Head of caudate nucleus (tissue), 42 donors: ENCODE measurements around the gene MED9.
A peak's percentile ranks its signal among the peaks of the same experiment; 100 is the strongest.

Experiments used
- DNase-seq, 42 donors: peaks; one replicate each; pipeline versions ENCODE4 v3.0.0 to v3.0.0-alpha.2; 2020 to 2021; ENCODE audit warnings: mixed read lengths in 7 of 42
- intact Hi-C: fragments of 100-400 bp; cut with DNase I; formaldehyde crosslinking; loops from one replicate; pipeline ENCODE4 v1.15.0; 2022

Gene MED9

GRCh38 chr17:17510456-17511292 is 33.9 kb downstream of the MED9 start:
- intact Hi-C loops = no loop called here
- no peak for DNase-seq

DNA sequence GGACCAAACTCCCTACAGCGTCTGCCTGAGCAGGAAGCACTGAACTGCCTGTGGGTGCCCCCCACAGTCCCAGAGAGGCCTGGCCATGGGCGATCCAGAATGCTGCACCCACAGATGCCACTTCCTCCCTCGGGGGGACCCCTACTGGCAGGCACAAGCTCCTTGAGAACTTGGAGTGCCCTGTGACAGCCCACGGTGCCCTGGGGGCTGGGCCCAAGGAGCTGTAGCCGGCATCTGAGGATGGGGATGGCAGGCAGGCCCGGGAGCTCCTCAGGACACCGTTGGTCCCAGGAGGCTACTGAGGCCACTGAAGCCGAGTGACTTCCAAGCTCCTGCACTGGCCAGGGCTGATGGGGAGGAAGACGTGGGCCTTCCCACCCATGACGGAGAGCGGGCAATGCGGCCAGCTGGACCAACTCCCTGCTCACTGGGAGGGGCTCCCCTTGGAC is 34.5 kb downstream of the MED9 start:
- no peak for DNase-seq
- intact Hi-C loops = no loop called here

DNA sequence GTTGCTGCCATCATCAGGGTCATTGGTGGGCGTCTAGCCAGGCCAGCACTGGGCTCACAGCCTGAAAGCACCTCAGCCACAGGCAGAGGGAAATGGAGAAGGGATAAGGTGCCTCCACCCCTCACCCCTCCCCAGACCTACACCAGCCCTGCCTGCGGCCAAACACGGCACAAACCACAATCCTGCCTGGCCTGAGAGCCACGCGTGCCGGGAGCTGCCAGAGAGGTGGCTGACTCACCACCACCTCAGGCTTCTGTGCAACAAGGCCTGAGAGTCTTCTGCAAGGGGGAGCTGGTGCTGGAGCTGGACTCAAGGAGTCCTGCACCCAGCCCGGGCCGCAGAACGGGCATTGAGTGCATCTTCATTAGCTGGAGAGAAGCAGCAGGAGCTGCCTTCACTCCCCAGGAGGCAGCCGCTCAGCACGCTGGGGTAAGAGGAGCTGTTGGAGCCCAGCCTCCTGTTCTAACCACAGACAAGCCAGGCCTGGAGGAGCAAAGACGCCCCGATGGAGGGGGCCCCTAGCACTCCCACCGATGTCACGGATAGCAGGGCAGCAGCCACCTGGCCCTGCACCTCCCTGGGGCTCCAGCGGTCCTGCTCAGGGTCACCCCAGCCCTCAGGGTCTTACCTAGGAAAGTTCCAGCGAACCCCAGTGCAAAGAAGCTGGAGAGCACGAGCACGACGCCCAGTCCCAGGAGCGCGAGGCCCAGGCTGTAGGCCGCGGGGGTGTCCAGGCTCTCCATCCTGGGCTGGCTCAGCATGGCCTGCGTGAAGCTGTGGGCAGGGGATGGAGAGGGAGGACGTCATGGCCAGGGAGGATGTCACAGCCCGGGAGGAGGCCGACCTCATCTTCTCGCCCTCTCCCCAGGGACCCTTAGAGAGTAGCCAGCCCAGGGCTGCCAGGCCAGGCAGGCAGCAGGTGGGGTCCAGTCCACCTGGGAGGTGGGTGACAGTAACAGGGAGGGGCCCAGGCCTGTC is 35.4 kb downstream of the MED9 start:
- peak in 1 of 42 donors; percentile 47 for DNase-seq
- intact Hi-C loops = no loop called here

DNA sequence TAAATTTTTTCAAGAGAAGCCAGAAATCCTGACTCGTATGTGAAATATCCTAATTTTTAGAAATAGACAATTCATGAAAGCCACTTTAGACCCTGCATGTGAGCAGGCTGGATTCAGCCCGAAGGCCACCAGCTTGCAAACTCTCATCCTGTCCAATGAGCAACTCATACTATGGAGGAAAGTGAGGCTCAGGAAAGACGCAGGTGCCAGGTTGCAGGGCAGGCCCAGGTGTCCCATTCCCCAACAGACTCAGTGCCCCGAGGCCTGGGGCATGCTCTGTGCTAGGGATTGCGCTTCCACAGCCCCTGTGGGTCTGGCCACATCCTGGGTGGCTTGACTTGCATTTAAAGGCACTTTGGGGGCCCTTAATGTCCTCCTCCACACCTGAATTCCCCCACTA is 36.1 kb downstream of the MED9 start:
- no peak for DNase-seq
- intact Hi-C loops = no loop called here

GRCh38 chr17:17513626-17514025 is 36.8 kb downstream of the MED9 start:
- DNase-seq = no peak
- intact Hi-C loops = no loop called here

GRCh38 chr17:17514361-17514992 is 37.7 kb downstream of the MED9 start:
- no peak for DNase-seq
- intact Hi-C loops = no loop called here

DNA sequence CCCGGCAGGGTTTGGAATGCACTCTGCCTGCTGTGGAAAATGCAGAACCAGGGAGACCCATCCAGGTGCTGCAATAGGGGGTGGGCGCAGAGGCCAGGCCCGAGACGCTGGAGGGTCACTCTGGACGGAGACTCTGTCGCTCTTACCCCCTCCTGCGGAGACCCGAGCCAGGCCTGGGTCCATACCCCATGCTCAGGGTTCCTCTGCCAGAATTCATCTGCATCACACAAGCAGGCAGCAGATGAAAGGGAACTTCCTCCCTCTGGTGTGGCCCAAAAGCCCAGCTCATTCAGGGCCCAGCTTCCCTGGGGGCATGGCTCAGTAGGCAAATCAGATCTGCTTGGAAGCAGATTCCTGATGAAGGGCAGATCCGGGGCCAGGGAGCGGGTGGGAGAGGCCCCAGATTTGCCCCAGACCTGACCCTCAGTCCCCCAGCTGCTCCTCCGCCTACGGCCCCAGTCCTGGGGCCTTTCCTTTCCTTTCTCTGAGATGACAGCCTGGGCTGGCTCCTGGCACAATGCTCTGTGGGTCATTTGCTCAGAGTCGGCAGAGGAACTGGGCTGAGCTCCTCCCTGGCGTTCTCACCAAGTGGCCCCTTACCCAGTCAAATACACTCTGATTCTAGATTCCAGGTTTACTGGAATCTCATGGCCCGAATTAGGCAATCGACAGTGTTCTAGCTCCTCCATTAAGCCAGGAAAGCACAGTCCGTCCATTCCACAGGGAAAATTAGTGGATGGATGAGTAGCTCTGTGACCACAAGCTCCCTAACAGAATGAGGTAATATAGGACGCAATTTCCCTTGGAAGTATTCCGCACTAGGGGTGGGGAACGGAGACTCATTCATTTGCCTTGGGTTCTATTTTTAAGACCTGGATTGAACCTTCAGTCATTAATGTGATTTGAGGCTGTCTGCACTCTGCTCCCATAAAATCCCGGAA is 38.5 kb downstream of the MED9 start:
- no peak for DNase-seq
- intact Hi-C loops = no loop called here

DNA sequence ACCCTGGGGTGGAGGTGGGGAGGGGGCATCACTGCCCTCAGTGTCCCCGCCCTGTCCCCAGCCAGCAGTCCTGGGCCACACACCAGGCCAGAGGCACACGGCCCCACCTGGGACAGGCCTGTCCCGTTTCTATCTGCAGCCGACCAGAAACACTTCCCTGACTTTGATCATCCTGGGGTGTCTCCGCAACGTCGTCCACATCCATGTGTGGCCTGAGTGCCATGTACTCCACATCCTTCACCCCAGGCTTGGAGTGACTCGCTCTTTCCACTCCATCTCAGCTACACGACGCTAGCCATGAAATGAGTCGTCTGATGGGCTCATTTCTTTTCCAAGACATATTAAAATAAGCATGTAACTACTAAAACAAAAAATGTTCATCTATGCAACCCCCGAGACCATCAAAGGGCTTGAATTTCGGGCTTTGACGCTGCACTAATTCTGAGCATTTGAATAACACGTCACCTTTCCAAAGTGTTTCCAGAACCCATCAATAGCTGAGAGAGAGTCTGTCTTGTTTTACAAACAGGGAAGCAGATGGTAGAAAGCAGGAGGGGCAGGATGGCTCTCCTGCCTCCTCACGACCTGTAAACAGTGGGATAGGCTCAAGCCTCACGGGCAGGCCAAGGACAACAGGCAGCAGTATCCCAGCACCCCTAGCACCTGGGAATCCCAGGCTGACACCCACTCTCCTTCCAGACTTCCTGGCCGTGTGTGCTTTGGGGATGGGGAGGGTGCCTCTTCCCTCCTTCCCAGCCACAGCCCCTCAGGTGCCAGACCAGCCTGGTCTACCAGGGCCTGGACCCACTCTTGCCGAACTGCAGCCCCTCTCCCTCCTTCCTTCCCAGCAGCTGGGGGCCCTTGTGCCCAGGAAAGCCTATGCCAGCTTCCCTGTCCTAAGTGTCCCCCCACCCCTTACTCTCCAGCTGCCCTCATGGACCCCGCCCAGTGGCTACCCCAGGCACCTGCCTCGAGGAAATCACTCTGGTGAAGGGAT is 39.4 kb downstream of the MED9 start:
- intact Hi-C loops = no loop called here
- no peak for DNase-seq

- intact Hi-C loops = no loop called here
- no peak for DNase-seq
These were observed 40.3 kb downstream of the MED9 start for GRCh38 chr17:17516941-17517720.

DNA sequence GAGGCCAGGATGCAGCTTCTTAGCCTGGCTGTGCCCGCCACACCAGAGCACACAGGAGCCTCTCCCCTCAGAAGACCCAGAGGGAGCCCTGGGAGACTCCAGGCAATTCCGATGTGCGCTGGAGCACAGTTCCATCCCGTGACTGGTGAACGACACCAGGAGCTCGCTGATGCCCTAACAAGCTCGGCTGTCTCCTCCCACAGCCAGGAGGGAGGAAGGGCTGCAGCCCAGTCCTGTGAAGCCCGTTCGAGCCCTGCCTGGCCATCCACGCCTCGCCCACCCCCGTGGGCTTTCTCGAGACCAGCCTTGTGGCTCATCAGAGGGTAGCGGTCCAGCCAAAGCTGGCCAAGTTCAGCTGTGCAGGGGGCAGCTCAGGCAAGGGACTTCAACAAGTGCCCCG is 41.2 kb downstream of the MED9 start:
- intact Hi-C loops = no loop called here
- no peak for DNase-seq

- intact Hi-C loops = no loop called here
- no peak for DNase-seq
These were observed 42.2 kb downstream of the MED9 start for GRCh38 chr17:17518951-17519350.

DNA sequence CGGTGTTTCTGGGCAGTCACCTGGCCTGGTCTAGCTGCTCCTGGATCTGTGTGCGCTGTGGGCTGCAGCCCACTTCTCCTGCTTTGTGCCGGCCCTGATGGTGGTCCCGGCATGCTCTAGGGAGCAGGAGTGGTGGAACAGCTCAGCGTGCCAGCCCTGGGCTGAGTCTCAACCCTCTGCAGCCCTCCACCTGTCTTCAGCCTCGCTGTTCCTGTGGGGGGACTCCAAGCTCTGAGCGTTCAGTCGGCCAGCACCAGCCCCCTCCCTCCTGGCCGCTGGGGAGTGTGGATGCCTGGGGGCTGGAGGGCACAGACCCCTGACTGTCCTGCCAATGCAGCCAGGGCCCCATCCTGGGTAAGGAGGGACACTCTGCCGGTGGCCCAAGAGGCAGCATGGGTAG is 43.1 kb downstream of the MED9 start:
- no peak for DNase-seq
- intact Hi-C loops = no loop called here

DNA sequence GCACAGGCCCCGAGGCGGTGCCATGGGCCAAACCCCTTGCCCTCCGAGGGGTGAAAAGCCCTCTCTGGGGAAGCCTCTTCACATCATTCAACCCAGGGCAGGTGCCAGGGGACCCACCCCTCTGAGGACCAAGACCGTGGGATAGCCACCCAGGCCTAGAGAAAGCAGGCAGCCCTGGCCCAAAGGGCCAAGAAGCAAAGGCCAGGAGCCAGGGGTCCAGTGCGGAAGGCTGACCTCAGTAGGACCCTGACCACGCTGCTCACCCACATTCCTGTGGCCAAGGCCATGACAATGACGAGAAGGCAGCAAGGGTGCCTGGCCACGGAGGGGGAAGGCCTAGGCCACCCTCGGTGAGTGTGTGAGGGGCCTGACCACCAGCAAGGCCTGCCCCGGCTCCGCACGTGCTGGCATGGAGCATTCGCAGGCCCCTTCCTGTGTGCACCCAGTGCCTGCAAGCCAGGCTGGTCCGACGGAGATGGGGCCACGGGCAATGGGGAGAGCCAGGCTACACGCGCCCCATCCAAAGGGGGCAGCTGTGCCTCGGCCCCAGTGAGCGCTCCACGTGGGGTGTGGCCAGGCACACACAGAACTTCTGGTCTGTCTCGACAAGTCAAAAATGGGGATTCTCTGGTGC is 43.9 kb downstream of the MED9 start:
- intact Hi-C loops = no loop called here
- DNase-seq = no peak

- intact Hi-C loops = no loop called here
- no peak for DNase-seq
These were observed 46.4 kb downstream of the MED9 start for GRCh38 chr17:17523001-17523730.

DNA sequence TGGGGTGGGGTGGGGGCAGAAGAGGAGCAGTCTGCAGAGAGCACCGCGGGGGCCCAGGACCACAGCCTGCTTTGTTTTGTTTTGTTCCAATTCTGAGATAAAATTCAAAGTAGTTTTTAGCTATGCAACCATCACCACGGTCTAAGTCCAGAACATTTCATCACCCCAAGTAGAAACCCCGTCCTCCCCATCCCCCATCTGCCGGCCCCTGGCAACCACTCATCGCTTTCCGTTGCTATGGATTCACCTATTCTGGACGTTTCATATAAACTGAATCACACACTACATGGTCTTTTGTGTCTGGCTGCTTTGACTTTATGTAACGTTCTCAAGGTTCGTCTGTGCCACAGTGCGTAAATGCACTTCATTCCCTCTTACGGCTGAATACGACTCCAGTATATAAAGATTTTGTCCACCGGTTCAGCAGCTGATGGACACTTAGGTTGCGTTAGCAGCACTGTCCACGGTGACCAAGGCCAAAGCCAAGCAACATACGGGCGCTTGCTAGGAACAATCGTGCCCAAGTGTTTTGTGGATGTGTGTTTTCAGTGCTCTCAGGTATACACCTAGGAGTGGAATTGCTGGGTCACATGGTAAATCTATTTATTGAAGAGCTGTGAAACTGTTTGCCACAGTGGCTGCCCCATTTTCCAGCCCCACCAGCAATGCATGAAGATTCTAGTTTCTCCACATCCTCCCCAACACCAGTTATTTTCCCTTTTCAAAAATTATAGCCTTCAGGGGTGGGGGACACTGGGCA is 47.1 kb downstream of the MED9 start:
- intact Hi-C loops = no loop called here
- DNase-seq = no peak
